Hepatocyte (in vitro differentiated cells): Measurements from ENCODE around the gene PTBP3.

Experiments used
- EZH2 ChIP-seq: fragments of 200-600 bp; sonication (generic); IDR thresholded peaks from 2 replicates; pipeline ENCODE4 v1.6.1; 2016; ENCODE audit warnings: antibody characterized with exemption, mild to moderate bottlenecking, borderline replicate concordance
- EZH2phosphoT487 ChIP-seq: fragments of 200-600 bp; sonication (generic); IDR thresholded peaks from one replicate; pipeline ENCODE4 v1.6.1; 2018; ENCODE audit warnings: antibody characterized with exemption, mild to moderate bottlenecking, low read depth, moderate library complexity; ENCODE audit not compliant: unreplicated experiment, severe bottlenecking
- TF ChIP-seq, protein P1 (sequence below): fragments of 200-600 bp; sonication (generic); IDR thresholded peaks from 2 replicates; pipeline ENCODE4 v1.5.1; 2016; ENCODE audit warnings: antibody characterized with exemption, mild to moderate bottlenecking; ENCODE audit not compliant: poor library complexity

DNA sequence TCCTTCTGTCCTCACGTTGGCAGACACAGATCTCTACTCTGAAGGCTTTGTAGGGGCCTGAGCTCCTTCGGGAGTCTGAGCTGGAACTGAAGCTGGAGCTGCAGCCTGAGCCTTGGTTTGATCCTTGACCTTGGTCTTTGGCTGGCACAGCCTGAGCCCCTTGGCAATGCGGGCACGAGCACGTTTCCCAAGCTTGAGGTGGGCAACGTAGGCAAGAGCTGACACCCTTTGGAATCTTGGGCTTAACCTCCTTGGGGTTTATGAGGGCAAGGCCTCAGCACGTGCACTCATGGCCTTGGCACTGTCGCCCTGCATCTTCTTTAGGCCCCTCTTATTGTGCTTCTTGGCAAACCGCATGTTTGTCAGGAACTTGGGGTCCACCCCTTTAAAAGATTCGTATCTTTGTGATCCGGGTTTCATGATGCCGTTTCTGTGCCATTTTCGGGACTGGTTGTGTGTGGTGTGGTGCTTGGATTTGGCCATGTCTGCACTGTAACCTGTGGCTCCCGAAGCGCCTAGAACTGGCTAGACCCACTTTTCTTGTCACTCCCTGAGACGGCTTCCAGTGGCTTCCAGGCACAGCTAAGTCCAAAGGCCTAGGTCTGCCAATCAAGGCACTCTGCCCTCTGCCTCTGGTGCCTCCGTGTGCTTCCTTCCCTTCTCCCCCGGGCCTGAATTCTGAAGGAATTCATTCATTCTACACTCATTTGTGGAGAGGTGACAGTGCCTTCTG is 159.8 kb downstream of the PTBP3 start:
- TF ChIP-seq, protein P1, sequence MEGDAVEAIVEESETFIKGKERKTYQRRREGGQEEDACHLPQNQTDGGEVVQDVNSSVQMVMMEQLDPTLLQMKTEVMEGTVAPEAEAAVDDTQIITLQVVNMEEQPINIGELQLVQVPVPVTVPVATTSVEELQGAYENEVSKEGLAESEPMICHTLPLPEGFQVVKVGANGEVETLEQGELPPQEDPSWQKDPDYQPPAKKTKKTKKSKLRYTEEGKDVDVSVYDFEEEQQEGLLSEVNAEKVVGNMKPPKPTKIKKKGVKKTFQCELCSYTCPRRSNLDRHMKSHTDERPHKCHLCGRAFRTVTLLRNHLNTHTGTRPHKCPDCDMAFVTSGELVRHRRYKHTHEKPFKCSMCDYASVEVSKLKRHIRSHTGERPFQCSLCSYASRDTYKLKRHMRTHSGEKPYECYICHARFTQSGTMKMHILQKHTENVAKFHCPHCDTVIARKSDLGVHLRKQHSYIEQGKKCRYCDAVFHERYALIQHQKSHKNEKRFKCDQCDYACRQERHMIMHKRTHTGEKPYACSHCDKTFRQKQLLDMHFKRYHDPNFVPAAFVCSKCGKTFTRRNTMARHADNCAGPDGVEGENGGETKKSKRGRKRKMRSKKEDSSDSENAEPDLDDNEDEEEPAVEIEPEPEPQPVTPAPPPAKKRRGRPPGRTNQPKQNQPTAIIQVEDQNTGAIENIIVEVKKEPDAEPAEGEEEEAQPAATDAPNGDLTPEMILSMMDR = no peak
- no peak for TF ChIP-seq EZH2
- TF ChIP-seq EZH2phosphoT487 = no peak
